HT1080 (cell line): ENCODE data around the gene RNU5D-1. TPM values are rescaled to one million over a fixed set of nuclear protein-coding genes. Genes with fewer than 3 reads are reported as not detected.

ENCODE experiments used
- DNase-seq: peaks from one replicate; pipeline ENCODE4 v3.0.0-alpha.2; 2015; ENCODE audit warnings: low read depth
- total RNA-seq: library from RNA; depleted of rRNA; stranded (reverse); fragments of >200 nt; shearing (Covaris generic); gene quantifications from 2 replicates; pipeline ENCODE4 v1.2.3, GENCODE V29; 2014

Gene RNU5D-1
- total RNA-seq, 1 experiment from 2014 or later: not detected

- no peak for DNase-seq
Observed at GRCh38 chr1:44733784-44734183, 2.8 kb upstream of the RNU5D-1 start.

- DNase-seq: peak; percentile 64
Observed at GRCh38 chr1:44733365-44733764, 2.4 kb upstream of the RNU5D-1 start.

- no peak for DNase-seq
Observed at GRCh38 chr1:44724955-44725698, 5.8 kb downstream of the RNU5D-1 start.

GRCh38 chr1:44724296-44724954 is 6.5 kb downstream of the RNU5D-1 start:
- DNase-seq: no peak

- DNase-seq: no peak
Observed at GRCh38 chr1:44723496-44724295, 7.3 kb downstream of the RNU5D-1 start.

- DNase-seq: no peak
Observed at GRCh38 chr1:44723064-44723463, 7.9 kb downstream of the RNU5D-1 start.

- DNase-seq: peak; percentile 100
Observed at GRCh38 chr1:44721485-44722361, 9.2 kb downstream of the RNU5D-1 start.

GRCh38 chr1:44720281-44720680 is 10.7 kb downstream of the RNU5D-1 start:
- DNase-seq: no peak

- no peak for DNase-seq
Observed at GRCh38 chr1:44719318-44719717, 11.7 kb downstream of the RNU5D-1 start.

- DNase-seq: no peak
Observed at GRCh38 chr1:44718091-44718490, 12.9 kb downstream of the RNU5D-1 start.

GRCh38 chr1:44717653-44718052 is 13.3 kb downstream of the RNU5D-1 start:
- DNase-seq: no peak

- no peak for DNase-seq
Observed at GRCh38 chr1:44717156-44717555, 13.8 kb downstream of the RNU5D-1 start.

GRCh38 chr1:44714944-44715571 is 15.9 kb downstream of the RNU5D-1 start:
- peak; percentile 69 for DNase-seq

GRCh38 chr1:44714532-44714931 is 16.4 kb downstream of the RNU5D-1 start:
- DNase-seq: no peak

GRCh38 chr1:44713321-44713781 is 17.6 kb downstream of the RNU5D-1 start:
- DNase-seq: no peak

- DNase-seq: peak; percentile 74
Observed at GRCh38 chr1:44707959-44708831, 22.8 kb downstream of the RNU5D-1 start.

GRCh38 chr1:44707112-44707881 is 23.7 kb downstream of the RNU5D-1 start:
- peak; percentile 96 for DNase-seq

- DNase-seq: no peak
Observed at GRCh38 chr1:44705938-44706337, 25.0 kb downstream of the RNU5D-1 start.

- no peak for DNase-seq
Observed at GRCh38 chr1:44705470-44705869, 25.5 kb downstream of the RNU5D-1 start.
